H1 (cell line): ENCODE data around the gene IGFBP4.

Experiments
- CBX8 ChIP-seq: fragments of 300-800, 300-1000 bp; sonication (generic); IDR thresholded peaks from 2 replicates; pipeline ENCODE4 v1.7.1; 2016; ENCODE audit warnings: low read depth, low read length, borderline replicate concordance
- CHD1 ChIP-seq: IDR thresholded peaks from 2 replicates; pipeline ENCODE4 v1.6.1; 2012; ENCODE audit warnings: low read depth, low read length, improper control_type of control experiment
- CTCF ChIP-seq, 3 experiments: IDR thresholded peaks; 1 replicate in 2 of 3; 2 replicates in 1 of 3; pipeline versions ENCODE4 v1.5.1 to v1.6.1; 2011; ENCODE audit warnings: low read length in 3 of 3, mild to moderate bottlenecking in 3 of 3, inconsistent platforms in 2 of 3, low read depth in 1 of 3, moderate library complexity in 1 of 3; ENCODE audit not compliant: insufficient read depth in 1 of 3; ENCODE audit errors: control extremely low read depth in 1 of 3
- EP300 ChIP-seq, 2 experiments: IDR thresholded peaks; 1 replicate in 1 of 2; 2 replicates in 1 of 2; pipeline ENCODE4 v1.6.1; 2011 to 2012; ENCODE audit warnings: low read depth in 2 of 2, low read length in 2 of 2, mild to moderate bottlenecking in 2 of 2, borderline replicate concordance in 1 of 2, inconsistent platforms in 1 of 2, moderate library complexity in 1 of 2
- EZH2 ChIP-seq: fragments of 200-600 bp; sonication (generic); IDR thresholded peaks from 2 replicates; pipeline ENCODE4 v1.7.1; 2012; ENCODE audit warnings: low read depth, mild to moderate bottlenecking, moderate library complexity, low read length, inconsistent platforms; ENCODE audit not compliant: severe bottlenecking
- MAX ChIP-seq: IDR thresholded peaks from 2 replicates; pipeline ENCODE4 v1.6.1; 2012; ENCODE audit warnings: inconsistent platforms
- SUZ12 ChIP-seq: fragments of 200-600 bp; sonication (generic); IDR thresholded peaks from 2 replicates; pipeline ENCODE4 v1.6.1; 2012; ENCODE audit warnings: mild to moderate bottlenecking, inconsistent platforms, low read length, moderate library complexity, mixed read lengths

- TF ChIP-seq CHD1 = no peak
- TF ChIP-seq EP300 (IDR thresholded peaks at IDR 0.05; ENCODE audit: borderline replicate concordance in 1 of 2, low read depth in 2 of 2, low read length in 2 of 2) = no peak
- TF ChIP-seq CTCF (IDR thresholded peaks at IDR 0.05; ENCODE audit: control extremely low read depth in 1 of 3, insufficient read depth in 1 of 3, low read depth in 1 of 3, low read length in 3 of 3) = no peak
- TF ChIP-seq MAX = no peak
- TF ChIP-seq EZH2 = no peak
- no peak for TF ChIP-seq SUZ12
- no peak for TF ChIP-seq CBX8
Observed at GRCh38 chr17:40479754-40480480, 36.7 kb downstream of the IGFBP4 start.
